Mesothelial cell of epicardium (in vitro differentiated cells): ENCODE data around the gene PRR30. TPM values are rescaled to one million over a fixed set of nuclear protein-coding genes. Genes with fewer than 3 reads are reported as not detected.

Source experiments
- DNase-seq, 2 experiments: peaks; one replicate each; pipeline ENCODE4 v3.0.0; 2021; ENCODE audit warnings: low spot score in 2 of 2; ENCODE audit not compliant: unreplicated experiment in 2 of 2
- H3K27ac Mint-ChIP-seq: 2 replicates; pipeline ENCODE4 v1.8.0; 2021; ENCODE audit warnings: mixed read lengths
- H3K27me3 Mint-ChIP-seq: 2 replicates; pipeline ENCODE4 v1.8.0; 2021; ENCODE audit warnings: low read depth, mixed read lengths
- H3K36me3 Mint-ChIP-seq: 2 replicates; pipeline ENCODE4 v1.8.0; 2021; ENCODE audit warnings: mixed read lengths
- H3K4me1 Mint-ChIP-seq: 2 replicates; pipeline ENCODE4 v1.8.0; 2021; ENCODE audit warnings: mixed read lengths
- H3K4me3 Mint-ChIP-seq: 2 replicates; pipeline ENCODE4 v1.8.0; 2021; ENCODE audit warnings: mild to moderate bottlenecking, moderate library complexity, mixed read lengths
- H3K9me3 Mint-ChIP-seq: 2 replicates; pipeline ENCODE4 v1.8.0; 2021; ENCODE audit warnings: mixed read lengths
- CTCF ChIP-seq: fragments of 200-600 bp; sonication (generic); IDR thresholded peaks from one replicate; pipeline ENCODE4 v1.5.0; 2021; ENCODE audit warnings: antibody characterized with exemption; ENCODE audit not compliant: unreplicated experiment
- total RNA-seq: library from RNA; stranded (reverse); gene quantifications from 3 replicates; pipeline ENCODE4 v1.2.1, GENCODE V29; 2021

Gene PRR30
- total RNA-seq, 1 donor from 2014 or later, result not detected

DNA sequence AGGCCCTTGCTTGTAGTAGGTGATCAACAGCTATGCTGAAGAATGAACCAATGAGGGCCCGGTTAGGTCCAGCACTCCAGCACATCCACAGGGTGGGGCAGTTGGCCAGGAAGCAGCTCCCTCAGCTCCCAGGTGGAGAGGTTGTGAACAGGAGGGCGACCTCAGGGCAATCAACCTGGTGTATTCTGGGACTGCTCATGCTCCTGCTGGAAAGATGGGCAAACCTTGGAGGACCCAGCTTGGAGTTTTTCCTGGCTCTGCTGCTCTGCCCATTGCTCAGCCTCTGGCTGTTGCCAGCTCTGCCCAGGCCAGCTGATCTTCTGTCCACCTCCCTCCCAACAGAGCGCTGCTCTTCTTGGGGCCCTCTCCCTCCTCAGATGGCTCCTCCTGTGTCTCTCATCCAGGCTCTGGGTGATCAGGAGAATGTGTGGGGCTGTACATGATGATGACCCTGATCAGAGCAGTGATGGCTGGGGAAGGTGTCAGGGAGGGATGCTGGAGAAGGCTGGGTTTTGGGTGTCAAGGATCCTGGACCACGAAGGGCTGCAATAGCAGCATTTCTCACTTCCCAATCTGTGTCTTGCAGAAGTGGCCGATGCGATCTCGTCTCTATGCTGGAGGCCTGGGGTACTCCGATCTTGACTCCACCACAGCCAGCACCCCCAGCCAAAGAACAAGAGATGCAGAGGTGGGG is 13.0 kb upstream of the PRR30 start:
- no peak for DNase-seq
- no peak for TF ChIP-seq CTCF
- Mint-ChIP-seq H3K36me3 (no peaks in the 10 kb centered on the region), H3K27me3 (peaks cover 2% of the 10 kb centered on the region), H3K27ac (no peak overlapping the region), H3K4me1 (peaks cover 3% of the 10 kb centered on the region), H3K9me3 (no peaks in the 10 kb centered on the region), H3K4me3 (no peak overlapping the region)

DNA sequence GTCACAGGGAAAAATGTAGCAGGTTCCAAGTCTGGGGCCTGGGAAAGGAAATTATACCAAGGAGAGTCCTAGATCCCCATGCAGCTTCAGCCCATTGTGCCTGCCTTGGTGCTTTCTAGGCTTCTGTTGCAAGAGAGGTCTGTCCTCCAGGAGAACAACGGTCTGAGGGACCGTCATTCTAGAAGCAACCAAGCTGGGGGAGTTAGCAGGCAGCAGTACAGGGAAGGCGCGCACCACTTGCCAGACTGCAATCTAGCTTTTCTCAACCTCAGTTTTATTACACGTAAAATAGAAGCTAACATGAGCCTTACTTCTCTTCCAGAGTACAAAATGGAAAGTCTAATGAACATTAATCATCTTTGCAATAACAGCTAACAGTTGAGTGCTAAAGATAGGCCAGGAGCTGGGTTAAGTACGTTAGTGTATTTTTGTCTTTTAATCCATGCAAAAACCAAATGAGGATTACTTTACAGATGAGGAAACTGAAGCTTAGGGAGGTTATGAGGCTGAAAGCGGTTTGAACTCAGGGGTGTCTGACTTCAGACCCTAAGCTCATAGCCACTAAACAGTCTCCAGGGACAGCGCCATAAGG is 11.5 kb upstream of the PRR30 start:
- no peak overlapping the region for H3K27ac Mint-ChIP-seq
- H3K27me3 Mint-ChIP-seq, result peaks cover 2% of the 10 kb centered on the region
- peaks cover 3% of the 10 kb centered on the region for H3K4me1 Mint-ChIP-seq
- H3K9me3 Mint-ChIP-seq, result no peaks in the 10 kb centered on the region
- H3K4me3 Mint-ChIP-seq, result no peak overlapping the region
- no peak for DNase-seq
- H3K36me3 Mint-ChIP-seq, result no peaks in the 10 kb centered on the region
- TF ChIP-seq CTCF, result no peak

DNA sequence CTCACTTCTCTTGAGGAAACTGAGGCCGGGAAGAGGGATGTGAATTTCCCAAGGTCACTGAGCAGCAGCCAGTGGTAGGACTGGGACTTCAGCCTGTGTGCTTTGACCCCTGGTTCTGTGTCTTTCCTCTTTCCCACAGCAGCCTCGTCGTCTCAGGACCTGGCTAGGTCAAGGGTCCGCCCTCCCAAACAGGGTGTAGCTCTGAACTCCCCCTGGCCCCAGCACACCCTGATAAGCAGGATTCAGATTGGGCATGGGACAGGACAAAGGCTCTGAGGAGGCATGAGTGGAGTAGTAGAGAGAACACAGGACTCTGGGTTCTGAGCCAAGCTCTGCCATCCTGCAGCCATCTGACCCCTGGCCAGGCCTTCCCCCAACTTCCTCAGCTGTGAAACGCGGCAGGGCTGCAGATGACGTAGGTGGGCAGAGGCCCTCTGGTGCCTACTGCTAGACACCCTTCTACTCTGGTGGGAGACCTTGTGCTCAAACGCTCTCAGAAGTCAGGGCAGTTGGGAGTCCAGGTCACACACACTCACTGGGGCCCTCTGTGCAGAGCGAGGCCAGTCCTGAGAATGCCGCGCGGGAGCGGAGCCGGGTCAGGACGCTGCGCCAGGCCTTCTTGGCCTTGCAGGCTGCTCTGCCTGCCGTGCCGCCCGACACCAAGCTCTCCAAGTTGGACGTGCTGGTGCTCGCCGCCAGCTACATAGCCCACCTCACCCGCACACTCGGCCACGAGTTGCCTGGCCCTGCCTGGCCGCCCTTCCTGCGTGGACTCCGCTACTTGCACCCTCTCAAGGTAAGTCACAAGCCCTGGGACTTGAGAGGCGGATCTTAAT is 10.6 kb upstream of the PRR30 start:
- Mint-ChIP-seq H3K27me3 (peaks cover 2% of the 10 kb centered on the region), H3K27ac (no peak overlapping the region), H3K9me3 (no peaks in the 10 kb centered on the region), H3K4me3 (no peak overlapping the region), H3K36me3 (no peaks in the 10 kb centered on the region), H3K4me1 (peaks cover 3% of the 10 kb centered on the region)
- DNase-seq, result no peak
- TF ChIP-seq CTCF, result no peak

DNA sequence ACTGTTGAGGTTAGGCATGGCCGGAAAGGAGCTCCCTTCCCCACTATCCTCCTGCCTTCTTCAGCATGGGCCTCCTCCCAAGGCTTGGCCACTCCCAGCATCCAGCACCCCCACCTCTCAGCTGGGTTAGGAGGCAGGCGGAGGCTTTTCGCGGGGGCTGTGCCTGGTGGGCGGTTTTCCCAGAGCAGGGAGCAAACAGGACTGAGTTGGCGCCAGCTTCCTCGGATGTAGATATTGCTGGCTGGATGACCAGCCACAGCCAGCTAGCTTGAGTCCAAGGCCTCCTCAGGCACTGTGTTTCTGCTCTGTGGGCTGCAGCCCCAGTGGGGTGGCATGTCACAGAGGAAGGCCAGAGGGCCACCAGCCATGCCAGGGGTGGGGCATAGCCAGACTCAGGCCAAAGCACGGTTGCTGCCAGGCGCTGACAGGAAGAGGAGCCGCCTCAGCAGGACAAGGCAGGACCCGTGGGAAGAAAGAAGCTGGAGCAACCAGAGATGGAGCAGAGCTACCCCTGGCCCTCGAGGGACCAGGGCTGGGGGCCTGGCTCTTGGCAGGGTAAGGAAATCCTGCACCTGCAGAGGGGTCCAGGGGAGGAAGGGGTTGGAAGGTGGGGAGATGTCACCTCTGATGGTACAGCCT is 9.7 kb upstream of the PRR30 start, which contains the start of gene TCF23:
Gene TCF23, plus strand, starts transcription at position 204 of the 639 bp plus-strand sequence. Its CDS starts 130 bp downstream, at position 334.
- H3K27me3 Mint-ChIP-seq, result peaks cover 5% of the 10 kb centered on the region
- no peak within 1 kb of the TSS for H3K4me3 Mint-ChIP-seq
- TF ChIP-seq CTCF, result no peak
- no peaks in the 10 kb centered on the region for H3K36me3 Mint-ChIP-seq
- H3K9me3 Mint-ChIP-seq, result peaks cover under 1% of the 10 kb centered on the region
- no peak for DNase-seq
- peaks cover 3% of the 10 kb centered on the region for H3K4me1 Mint-ChIP-seq
- H3K27ac Mint-ChIP-seq, result no peak within 1 kb of the TSS

GRCh38 chr2:27147935-27148334 is 8.7 kb upstream of the PRR30 start:
- DNase-seq, result no peak
- Mint-ChIP-seq H3K9me3 (peaks cover 10% of the 10 kb centered on the region), H3K36me3 (no peaks in the 10 kb centered on the region), H3K4me3 (no peak overlapping the region), H3K27me3 (peaks cover 12% of the 10 kb centered on the region), H3K4me1 (no peaks in the 10 kb centered on the region), H3K27ac (no peak overlapping the region)
- TF ChIP-seq CTCF, result no peak
